GM10248 (cell line): ENCODE data around the gene TAF13.
A peak's percentile ranks its signal among the peaks of the same experiment; 100 is the strongest.
"Not testable (repeated sequence)": the region's sequence is repeated elsewhere in the genome, so short reads cannot be mapped to it uniquely, and the experiment has no call there.

ENCODE experiments used
- CTCF ChIA-PET: fragments of 300-600 bp; sonication (Branson Sonifier 250); formaldehyde crosslinking; extraction: SDS; loops from one replicate; lab custom pipeline; 2021; ENCODE audit warnings: antibody characterized with exemption; lab: Yijun Ruan, JAX
- POLR2A ChIA-PET: fragments of 350-650 bp; sonication (Branson Sonifier 250); formaldehyde crosslinking; extraction: SDS; loops from one replicate; lab custom pipeline; 2020; ENCODE audit warnings: antibody characterized with exemption; lab: Yijun Ruan, JAX
- DNase-seq: peaks from one replicate; pipeline ENCODE4 v3.0.0; 2012; ENCODE audit errors: extremely low spot score
- TF ChIP-seq, protein P1 (sequence below): IDR thresholded peaks from 2 replicates; pipeline ENCODE4 v1.5.1; 2012; ENCODE audit warnings: mild to moderate bottlenecking, low read depth; ENCODE audit errors: extremely low read depth, missing control alignments, control extremely low read depth

The TAF13 gene

DNA sequence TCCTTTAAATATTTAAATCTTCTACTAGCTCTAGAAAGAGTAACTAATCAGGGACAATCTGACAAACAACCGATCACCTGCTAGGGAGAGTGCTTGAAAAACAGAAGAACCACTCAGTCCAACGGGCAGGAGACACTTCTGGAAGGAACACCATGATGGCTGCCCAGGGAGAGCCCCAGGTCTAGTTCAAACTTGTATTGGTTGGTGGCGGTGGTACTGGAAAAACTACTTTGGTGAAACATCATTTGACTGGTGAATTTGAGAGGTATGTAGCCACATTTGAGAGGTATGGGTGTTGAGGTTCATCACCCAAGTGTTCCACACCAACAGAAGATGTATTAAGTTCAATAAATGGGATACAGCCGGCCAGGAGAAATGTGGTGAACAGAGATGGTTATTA lies 29.1 kb downstream of the TAF13 start:
- ChIA-PET POLR2A (no interaction called here), CTCF (interaction anchor here (0.9 to 1.3 kb wide), 3 partner anchors 14 to 54 kb away, joined by 3 to 4 read pairs (median 3); no protein-coding TSS in a partner anchor)
- DNase-seq: no peak
- TF ChIP-seq, protein P1, sequence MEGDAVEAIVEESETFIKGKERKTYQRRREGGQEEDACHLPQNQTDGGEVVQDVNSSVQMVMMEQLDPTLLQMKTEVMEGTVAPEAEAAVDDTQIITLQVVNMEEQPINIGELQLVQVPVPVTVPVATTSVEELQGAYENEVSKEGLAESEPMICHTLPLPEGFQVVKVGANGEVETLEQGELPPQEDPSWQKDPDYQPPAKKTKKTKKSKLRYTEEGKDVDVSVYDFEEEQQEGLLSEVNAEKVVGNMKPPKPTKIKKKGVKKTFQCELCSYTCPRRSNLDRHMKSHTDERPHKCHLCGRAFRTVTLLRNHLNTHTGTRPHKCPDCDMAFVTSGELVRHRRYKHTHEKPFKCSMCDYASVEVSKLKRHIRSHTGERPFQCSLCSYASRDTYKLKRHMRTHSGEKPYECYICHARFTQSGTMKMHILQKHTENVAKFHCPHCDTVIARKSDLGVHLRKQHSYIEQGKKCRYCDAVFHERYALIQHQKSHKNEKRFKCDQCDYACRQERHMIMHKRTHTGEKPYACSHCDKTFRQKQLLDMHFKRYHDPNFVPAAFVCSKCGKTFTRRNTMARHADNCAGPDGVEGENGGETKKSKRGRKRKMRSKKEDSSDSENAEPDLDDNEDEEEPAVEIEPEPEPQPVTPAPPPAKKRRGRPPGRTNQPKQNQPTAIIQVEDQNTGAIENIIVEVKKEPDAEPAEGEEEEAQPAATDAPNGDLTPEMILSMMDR: no peak

DNA sequence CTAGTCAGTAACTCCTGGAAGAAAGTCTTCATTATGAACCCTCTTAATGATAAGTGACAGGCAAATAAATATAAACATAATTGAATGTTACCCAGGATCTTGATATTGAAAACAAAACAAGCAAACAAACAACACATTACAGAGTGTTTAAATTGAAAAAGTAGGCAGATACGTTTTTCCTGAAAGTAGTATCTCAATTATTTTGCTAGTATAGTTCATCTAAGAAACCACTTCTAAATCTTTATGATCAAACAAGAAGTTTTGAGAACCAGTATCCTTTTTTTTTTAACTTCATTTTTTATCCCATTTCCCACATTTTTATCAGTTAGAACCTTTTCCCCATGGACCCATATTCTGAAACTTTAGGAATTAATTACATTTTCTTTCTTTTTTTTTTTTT lies 30.2 kb downstream of the TAF13 start:
- TF ChIP-seq, protein P1: no peak
- no peak for DNase-seq
- CTCF ChIA-PET: interaction anchor here (1.3 kb wide), 1 partner anchor 15 kb away, joined by 4 read pairs; no protein-coding TSS in a partner anchor
- POLR2A ChIA-PET: no interaction called here

DNA sequence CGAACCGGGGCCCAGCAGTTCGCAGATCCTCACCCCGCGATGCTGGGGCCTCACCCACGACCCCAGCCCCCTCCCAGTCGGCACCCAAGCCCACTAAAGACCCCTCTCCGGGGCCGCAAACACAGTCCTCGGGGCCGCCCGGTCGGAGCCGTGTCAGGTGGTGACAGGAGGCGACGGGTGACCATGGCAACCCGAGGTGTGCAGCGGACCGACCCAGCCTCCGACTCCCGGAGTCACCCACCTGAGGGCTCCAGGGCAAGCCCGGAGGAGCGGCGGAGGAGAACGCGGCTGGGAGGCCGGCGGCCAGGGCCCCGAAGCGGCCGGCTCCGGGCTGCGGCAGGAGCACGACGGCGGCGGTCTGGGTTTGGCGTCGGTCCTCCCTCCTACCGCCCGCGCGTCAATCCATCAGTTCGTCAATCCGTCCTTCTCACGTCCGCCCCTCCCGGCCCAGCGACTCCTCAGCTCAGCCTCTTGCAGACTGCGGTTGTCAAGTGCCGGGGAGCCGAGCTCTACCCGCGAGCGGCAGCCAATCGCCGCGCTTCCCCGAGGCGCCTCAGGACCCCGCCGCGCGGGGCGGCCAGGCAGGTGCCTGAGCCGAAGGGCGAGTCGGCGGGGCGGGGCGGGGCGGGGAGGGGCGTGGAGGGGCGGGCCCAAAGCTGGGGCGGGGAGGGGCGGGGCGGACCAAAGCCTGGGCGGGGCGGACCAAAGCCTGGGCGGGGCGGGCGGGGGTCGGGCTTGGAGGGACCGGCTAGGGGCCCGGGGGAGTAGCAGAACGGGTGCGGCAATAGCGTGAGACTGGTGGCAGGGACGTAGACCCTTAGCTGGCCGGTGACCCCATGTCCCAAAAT lies 34.0 kb downstream of the TAF13 start, which contains the start of gene WDR47:
Gene WDR47 (minus strand): TSS at position 482 of the 848 bp plus-strand sequence. CDS start 18,590 bp downstream, outside the sequence.
- CTCF ChIA-PET: interaction anchor here (0.7 to 1.7 kb wide), 4 partner anchors 14 to 59 kb away, joined by 3 to 5 read pairs (median 4); no protein-coding TSS in a partner anchor
- POLR2A ChIA-PET: interaction anchor here (0.6 to 2.1 kb wide), 12 partner anchors 14 to 1274 kb away, joined by 3 to 16 read pairs (median 4); partner anchors contain the start of genes GPSM2, HENMT1 and TAF13
- TF ChIP-seq, protein P1: no peak
- peak; percentile 99 for DNase-seq

DNA sequence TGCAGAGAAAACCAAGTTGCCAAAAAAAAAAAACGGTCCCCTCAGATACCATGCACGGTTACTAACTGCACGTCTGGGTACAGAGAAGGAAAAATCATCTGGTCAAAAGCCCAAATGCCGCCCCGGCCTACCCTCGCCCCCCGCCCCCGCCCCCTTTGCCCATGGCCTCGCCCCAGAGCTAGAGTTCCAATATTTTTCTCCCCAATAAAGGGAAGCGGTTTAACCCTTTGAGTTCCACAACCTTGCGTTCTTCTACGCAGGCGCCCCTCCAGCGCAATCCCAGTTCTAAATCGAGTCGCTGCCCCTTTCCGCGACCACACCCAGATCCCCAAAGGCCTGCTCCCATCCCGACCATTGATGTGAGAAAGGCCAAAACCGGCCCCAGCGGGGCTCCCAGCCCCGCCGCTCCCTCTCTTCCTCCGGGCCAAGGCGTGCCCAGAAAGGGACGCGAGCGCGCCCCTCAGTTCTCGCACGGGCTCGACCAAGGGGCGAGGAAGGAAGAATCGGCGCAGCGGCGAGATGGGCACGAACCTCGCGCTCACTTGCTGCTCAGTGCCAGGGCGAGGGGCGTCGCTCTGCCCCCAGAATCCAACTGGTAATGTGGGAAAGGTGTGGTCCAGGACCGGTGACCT lies 34.7 kb downstream of the TAF13 start:
- ChIA-PET POLR2A (interaction anchor here (1.1 kb wide), 1 partner anchor 1273 kb away, joined by 5 read pairs; no protein-coding TSS in a partner anchor), CTCF (interaction anchor here (1.5 kb wide), 1 partner anchor 72 kb away, joined by 3 read pairs; a partner anchor contains a TSS)

DNA sequence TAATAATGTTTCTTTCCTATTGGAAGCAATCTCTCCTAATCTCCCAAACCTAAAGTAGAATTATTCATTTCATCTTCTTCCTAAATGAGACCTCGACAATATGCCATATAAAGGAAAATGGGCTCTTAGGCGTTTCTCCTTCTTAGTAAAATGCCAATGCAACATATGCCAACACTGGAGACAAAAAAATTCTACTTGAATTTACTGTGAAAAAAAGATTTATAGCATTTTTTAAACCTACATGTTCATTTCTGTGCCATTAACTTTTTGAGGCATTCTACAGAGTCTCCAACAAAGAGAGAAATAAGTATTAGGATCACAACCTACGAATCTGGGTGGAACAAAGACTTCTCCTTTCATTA lies 35.2 kb downstream of the TAF13 start:
- ChIA-PET POLR2A (interaction anchor here (0.7 kb wide), 2 partner anchors 11 to 35 kb away, joined by 6 read pairs; partner anchors contain the start of gene TAF13), CTCF (interaction anchor here (1.5 kb wide), 1 partner anchor 72 kb away, joined by 3 read pairs; a partner anchor contains a TSS)
- TF ChIP-seq, protein P1: no peak
- no peak for DNase-seq

More for the DNA sequence above, 34.7 kb downstream of the TAF13 start:
- TF ChIP-seq, protein P1: no peak
- DNase-seq: peak; percentile 43

DNA sequence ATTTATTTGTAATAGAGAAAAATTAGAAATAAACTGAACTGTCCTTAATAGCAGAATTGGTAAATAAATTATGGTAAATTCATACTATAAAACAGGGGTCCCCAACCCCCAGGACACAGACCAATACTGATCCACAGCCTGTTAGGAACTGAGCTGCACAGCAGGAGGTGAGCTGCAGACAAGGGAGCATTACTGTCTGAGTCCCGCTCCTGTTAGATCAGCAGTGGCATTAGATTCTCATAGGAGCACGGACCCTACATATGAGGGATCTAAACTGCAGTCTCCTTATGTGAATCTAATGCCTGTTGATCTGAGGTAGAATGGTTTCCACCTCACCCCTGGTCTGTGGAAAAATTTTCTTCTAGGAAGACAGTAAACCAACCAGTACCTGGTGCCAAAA lies 41.4 kb downstream of the TAF13 start:
- CTCF ChIA-PET: interaction anchor here (1.0 to 1.4 kb wide), 2 partner anchors 10 to 14 kb away, joined by 3 to 4 read pairs; no protein-coding TSS in a partner anchor
- TF ChIP-seq, protein P1: no peak
- POLR2A ChIA-PET: no interaction called here
- DNase-seq: no peak

DNA sequence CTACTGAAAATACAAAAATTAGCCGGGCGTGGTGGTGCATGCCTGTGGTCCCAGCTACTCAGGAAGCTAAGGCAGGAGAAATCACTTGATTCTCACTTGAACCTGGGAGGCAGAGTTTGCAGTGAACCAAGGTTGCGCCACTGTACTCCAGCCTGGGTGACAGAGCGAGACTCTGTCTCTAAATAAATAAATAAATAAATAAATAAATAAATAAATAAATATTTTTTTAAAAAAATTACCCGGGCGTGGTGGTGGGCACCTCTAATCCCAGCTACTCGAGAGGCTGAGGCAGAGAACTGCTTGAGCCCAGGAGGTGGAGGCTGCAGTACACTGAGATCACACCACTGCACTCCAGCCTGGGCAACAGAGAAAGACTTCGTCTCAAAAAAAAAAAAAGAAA lies 46.3 kb downstream of the TAF13 start:
- not testable (repeated sequence) for DNase-seq
- ChIA-PET POLR2A (interaction anchor here (0.6 kb wide), 1 partner anchor 11 kb away, joined by 6 read pairs; no protein-coding TSS in a partner anchor), CTCF (interaction anchor here (1.2 to 2.6 kb wide), 2 partner anchors 18 to 81 kb away, joined by 3 to 8 read pairs; no protein-coding TSS in a partner anchor)
